Measurements from ENCODE around the gene KRTAP5-5. TPM values are rescaled to one million over a fixed set of nuclear protein-coding genes. Genes with fewer than 3 reads are reported as not detected.

KRTAP5-5 gene
- total RNA-seq, 1 experiment from 2014 or later: not detected

DNA sequence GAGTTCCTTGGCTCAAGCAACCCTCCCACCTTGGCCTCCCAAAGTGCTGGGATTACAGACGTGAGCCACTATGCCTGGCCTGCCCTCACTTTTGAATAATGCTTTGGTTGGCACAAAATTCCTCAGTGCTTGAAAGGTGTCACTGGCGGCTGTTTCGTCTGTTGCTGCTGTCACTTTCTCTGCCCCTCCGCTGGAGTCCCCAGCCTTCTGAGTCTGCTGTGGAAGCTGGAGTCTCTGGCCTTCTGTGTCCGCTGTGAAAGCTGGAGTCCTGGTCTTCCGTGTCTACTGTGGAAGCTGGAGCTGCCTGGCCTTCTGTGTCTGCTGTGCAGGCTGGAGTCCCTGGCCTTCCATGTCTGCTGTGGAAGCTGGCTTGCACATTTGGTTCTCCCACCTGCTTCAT lies 39.6 kb upstream of the KRTAP5-5 start:
- Histone ChIP-seq H3K27me3 (ENCODE audit: insufficient read depth, low read length) (no peaks in the 10 kb centered on the region), H3K18ac (ENCODE audit: insufficient read length, low read depth, low read length) (no peak overlapping the region), H4K20me1 (ENCODE audit: control insufficient read depth, insufficient read depth, insufficient read length) (no peaks in the 10 kb centered on the region), H3K9me3 (ENCODE audit: control insufficient read depth, low read depth, low read length) (no peaks in the 10 kb centered on the region), H3K23ac (ENCODE audit: insufficient read length, low read depth, low read length) (no peak overlapping the region), H3K4me2 (ENCODE audit: insufficient read depth, insufficient read length, low read length) (no peak overlapping the region), H3T11ph (ENCODE audit: low read length) (no peak overlapping the region), H4K91ac (ENCODE audit: insufficient read length, low read depth, low read length) (no peak overlapping the region), H3K4ac (ENCODE audit: low read depth, low read length) (no peak overlapping the region), H3K23me2 (ENCODE audit: insufficient read length, low read depth, low read length, poor library complexity, severe bottlenecking) (no peaks in the 10 kb centered on the region), H3K14ac (ENCODE audit: insufficient read depth, low read length) (no peak overlapping the region; the same call in 1 of the 2 replicates), H2BK12ac (ENCODE audit: insufficient read length, low read depth, low read length) (no peak overlapping the region), H4K8ac (replicated peaks; ENCODE audit: insufficient read length, low read depth, low read length) (no peak overlapping the region), H3K79me1 (ENCODE audit: insufficient read depth, low read depth, low read length, poor library complexity, severe bottlenecking) (no peaks in the 10 kb centered on the region), H2BK15ac (ENCODE audit: low read depth, low read length) (no peak overlapping the region), H3K9ac (ENCODE audit: extremely low read depth, insufficient read length, low read length) (no peak overlapping the region), H2AK5ac (ENCODE audit: insufficient read length, low read length) (no peak overlapping the region), H3K4me1 (ENCODE audit: insufficient read depth, low read length) (no peaks in the 10 kb centered on the region; the same call in 1 of the 2 replicates), H3K79me2 (ENCODE audit: insufficient read depth, low read length) (no peaks in the 10 kb centered on the region), H2BK5ac (ENCODE audit: insufficient read length, low read length) (no peak overlapping the region), H2AFZ (ENCODE audit: low read length) (no peak overlapping the region), H2BK120ac (ENCODE audit: low read depth, low read length, poor library complexity, severe bottlenecking) (no peak overlapping the region), H3K27ac (ENCODE audit: insufficient read length, low read depth, low read length) (no peak overlapping the region), H3K56ac (ENCODE audit: insufficient read length, low read depth, low read length) (no peak overlapping the region), H2BK20ac (ENCODE audit: low read depth, low read length, poor library complexity, severe bottlenecking) (no peak overlapping the region), H4K5ac (ENCODE audit: insufficient read length, low read depth, low read length) (no peak overlapping the region)
- H3K27me3 Mint-ChIP-seq (ENCODE audit: low read depth): peaks cover 63% of the 10 kb centered on the region
- H3K9me3 Mint-ChIP-seq: peaks cover 0 to 2% of the 10 kb centered on the region in 2 experiments; a peak in 1 of 5 replicates
- no peaks in the 10 kb centered on the region for H3K36me3 Mint-ChIP-seq (ENCODE audit: insufficient read depth in 1 of 3, low read depth in 3 of 3)
- peaks cover 2 to 4% of the 10 kb centered on the region in 2 experiments; a peak in 1 of 4 replicates for H3K4me1 Mint-ChIP-seq
- no peak for DNase-seq
- TF ChIP-seq, protein P1, sequence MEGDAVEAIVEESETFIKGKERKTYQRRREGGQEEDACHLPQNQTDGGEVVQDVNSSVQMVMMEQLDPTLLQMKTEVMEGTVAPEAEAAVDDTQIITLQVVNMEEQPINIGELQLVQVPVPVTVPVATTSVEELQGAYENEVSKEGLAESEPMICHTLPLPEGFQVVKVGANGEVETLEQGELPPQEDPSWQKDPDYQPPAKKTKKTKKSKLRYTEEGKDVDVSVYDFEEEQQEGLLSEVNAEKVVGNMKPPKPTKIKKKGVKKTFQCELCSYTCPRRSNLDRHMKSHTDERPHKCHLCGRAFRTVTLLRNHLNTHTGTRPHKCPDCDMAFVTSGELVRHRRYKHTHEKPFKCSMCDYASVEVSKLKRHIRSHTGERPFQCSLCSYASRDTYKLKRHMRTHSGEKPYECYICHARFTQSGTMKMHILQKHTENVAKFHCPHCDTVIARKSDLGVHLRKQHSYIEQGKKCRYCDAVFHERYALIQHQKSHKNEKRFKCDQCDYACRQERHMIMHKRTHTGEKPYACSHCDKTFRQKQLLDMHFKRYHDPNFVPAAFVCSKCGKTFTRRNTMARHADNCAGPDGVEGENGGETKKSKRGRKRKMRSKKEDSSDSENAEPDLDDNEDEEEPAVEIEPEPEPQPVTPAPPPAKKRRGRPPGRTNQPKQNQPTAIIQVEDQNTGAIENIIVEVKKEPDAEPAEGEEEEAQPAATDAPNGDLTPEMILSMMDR (conservative IDR thresholded peaks at IDR 0.05): no peak
- H3K4me3 Mint-ChIP-seq: no peak overlapping the region
- WGBS (ENCODE audit: extremely low coverage, insufficient read length, low lambda C conversion rate): no CpG with 5 or more reads among the region's 6 CpGs
- no peak overlapping the region for H3K27ac Mint-ChIP-seq
